ENCODE data around the gene FAM169A. TPM values are rescaled to one million over a fixed set of nuclear protein-coding genes. Genes with fewer than 3 reads are reported as not detected.
"Not testable (repeated sequence)": the region's sequence is repeated elsewhere in the genome, so short reads cannot be mapped to it uniquely, and the experiment has no call there.

The FAM169A gene
- total RNA-seq, 6 experiments from 2014 or later = 0.02 to 0.07 TPM; not detected in 4

DNA sequence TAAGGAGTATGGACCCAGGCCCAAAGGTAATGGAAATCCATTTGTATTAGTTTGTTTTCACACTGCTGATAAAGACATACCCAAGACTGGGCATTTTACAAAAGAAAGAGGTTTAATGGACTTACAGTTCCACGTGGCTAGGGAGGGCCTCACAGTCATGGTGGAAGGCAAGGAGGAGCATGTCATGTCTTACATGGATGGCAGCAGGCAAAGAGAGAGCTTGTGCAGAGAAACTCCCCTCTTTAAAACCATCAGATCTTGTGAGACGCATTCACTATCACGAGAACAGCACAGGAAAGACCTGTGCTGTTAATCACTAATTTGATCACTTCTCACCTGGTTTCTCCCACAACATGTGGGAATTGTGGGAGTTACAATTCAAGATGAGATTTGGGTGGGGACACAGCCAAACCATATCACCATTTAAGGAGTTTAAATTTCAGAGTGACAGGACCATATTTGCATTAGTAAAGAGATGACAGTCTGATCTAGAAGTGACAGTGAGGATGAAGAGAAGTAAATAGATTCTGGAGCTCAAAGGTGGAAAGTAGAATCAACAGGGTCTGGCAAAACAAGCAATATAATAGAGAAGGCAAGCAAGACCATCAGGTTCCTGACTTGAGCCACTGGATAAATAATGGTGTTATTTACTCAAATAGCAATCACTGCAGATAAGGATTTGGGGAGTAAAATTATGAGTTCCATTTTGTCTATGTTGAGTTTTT is 7.5 kb upstream of the FAM169A start:
- H3K36me3 Mint-ChIP-seq (ENCODE audit: low read depth) = no peaks in the 10 kb centered on the region
- H3K9me3 Mint-ChIP-seq = no peaks in the 10 kb centered on the region
- H3K27me3 Mint-ChIP-seq (ENCODE audit: insufficient read depth) = peaks cover 3% of the 10 kb centered on the region
- H3K4me1 Mint-ChIP-seq (ENCODE audit: low read depth) = peaks cover 8% of the 10 kb centered on the region; the same call in 1 of the 2 replicates
- H3K27ac Mint-ChIP-seq = no peak overlapping the region
- H3K4me3 Mint-ChIP-seq = no peak overlapping the region
- no peak for DNase-seq
- TF ChIP-seq, protein P1, sequence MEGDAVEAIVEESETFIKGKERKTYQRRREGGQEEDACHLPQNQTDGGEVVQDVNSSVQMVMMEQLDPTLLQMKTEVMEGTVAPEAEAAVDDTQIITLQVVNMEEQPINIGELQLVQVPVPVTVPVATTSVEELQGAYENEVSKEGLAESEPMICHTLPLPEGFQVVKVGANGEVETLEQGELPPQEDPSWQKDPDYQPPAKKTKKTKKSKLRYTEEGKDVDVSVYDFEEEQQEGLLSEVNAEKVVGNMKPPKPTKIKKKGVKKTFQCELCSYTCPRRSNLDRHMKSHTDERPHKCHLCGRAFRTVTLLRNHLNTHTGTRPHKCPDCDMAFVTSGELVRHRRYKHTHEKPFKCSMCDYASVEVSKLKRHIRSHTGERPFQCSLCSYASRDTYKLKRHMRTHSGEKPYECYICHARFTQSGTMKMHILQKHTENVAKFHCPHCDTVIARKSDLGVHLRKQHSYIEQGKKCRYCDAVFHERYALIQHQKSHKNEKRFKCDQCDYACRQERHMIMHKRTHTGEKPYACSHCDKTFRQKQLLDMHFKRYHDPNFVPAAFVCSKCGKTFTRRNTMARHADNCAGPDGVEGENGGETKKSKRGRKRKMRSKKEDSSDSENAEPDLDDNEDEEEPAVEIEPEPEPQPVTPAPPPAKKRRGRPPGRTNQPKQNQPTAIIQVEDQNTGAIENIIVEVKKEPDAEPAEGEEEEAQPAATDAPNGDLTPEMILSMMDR (IDR thresholded peaks at IDR 0.05) = no peak

DNA sequence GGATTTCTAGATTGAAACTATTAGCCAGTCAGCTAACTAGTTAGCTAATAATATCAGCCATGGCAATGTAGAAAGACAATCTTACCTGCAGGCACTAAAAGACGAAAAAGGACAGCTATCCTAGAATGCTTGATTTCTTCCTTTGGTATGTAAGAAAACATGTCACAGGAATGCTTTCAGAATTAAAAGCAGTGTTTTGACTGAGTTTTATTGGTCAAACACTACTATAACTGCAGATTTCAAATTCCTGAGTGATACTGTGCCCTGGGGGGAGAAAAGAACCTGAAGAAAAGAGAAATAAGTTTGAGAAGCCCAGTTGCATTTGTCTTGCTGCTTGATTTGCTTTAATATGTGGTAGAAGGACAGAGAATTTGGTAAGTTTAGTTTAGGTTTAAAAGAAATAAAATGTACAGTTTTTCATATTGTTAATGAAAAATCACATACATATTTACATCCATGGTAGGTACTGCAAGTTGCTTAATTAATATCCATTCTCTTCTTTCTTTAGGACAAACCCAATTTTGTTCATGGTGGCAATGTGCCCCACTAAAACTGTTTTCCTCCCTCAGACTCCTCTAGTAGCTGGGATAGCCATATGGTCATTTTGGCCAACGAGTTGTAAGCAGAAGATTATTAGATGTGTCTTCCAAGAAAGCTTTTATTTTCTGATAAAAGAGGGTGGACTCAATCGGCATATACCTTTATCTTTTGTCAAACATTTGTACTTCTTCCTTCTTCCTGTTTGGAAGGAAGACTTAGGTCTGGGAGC is 4.3 kb upstream of the FAM169A start:
- Mint-ChIP-seq H3K27ac (no peak overlapping the region), H3K9me3 (no peaks in the 10 kb centered on the region), H3K36me3 (ENCODE audit: low read depth) (no peaks in the 10 kb centered on the region), H3K4me3 (no peak overlapping the region), H3K4me1 (ENCODE audit: low read depth) (peaks cover 8% of the 10 kb centered on the region; the same call in 1 of the 2 replicates), H3K27me3 (ENCODE audit: insufficient read depth) (peaks cover 6% of the 10 kb centered on the region)
- TF ChIP-seq, protein P1 (IDR thresholded peaks at IDR 0.05) = no peak
- peak; percentile 28 for DNase-seq

DNA sequence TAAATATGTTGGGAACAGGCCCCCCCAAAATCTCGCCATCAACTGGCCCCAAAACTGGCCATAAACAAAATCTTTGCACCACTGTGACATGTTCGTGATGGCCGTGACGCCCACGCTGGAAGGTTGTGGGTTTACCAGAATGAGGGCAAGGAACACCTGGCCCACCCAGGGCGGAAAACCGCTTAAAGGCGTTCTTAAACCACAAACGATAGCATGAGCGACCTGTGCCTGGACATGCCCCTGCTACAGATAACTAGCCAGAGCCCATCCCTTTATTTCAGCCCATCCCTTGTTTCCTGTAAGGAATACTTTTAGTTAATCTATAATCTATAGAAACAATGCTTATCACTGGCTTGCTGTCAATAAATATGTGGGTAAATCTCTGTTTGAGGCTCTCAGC is 3.2 kb upstream of the FAM169A start:
- Mint-ChIP-seq H3K4me1 (ENCODE audit: low read depth) (peaks cover 12% of the 10 kb centered on the region; the same call in 1 of the 2 replicates), H3K27me3 (ENCODE audit: insufficient read depth) (peaks cover 17% of the 10 kb centered on the region)
- H3K36me3 Mint-ChIP-seq (ENCODE audit: low read depth); DNase-seq; H3K4me3 Mint-ChIP-seq; H3K9me3 Mint-ChIP-seq; H3K27ac Mint-ChIP-seq: not testable (repeated sequence)

DNA sequence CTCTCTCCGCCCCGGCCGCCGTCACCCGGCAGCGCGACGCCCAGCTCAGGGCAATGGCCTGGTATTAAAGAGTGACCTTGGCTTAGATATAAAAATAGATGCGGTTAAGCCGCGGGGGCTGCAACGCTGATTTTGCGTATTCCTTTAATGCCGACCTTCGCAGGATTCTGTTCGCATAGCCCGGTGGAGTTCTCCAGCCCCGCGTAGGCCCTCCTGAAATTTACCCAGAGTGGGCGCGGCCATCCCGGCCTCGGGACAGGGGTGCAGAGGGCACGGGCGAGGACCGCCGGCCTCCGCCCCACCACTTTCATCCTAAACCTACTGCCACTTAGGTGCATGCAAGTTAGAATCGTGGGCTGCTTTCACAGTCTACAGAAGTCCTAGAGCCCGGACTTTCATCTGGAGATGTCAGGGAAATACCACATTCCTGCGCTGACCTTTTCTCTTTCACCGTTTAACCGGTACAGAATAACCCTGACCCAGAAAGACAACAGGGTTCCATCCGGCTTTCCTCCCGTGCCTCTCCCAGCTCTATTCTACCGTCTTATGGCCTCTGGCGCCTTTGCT is 492 bp upstream of the FAM169A start:
- peaks cover 5% of the 10 kb centered on the region; the same call in 1 of the 2 replicates for H3K36me3 Mint-ChIP-seq (ENCODE audit: low read depth)
- H3K27ac Mint-ChIP-seq = no peak overlapping the region
- no peaks in the 10 kb centered on the region for H3K9me3 Mint-ChIP-seq
- peak overlapping the region; percentile 55 for H3K4me3 Mint-ChIP-seq
- TF ChIP-seq, protein P1 (IDR thresholded peaks at IDR 0.05) = no peak
- peaks cover 12% of the 10 kb centered on the region; the same call in 1 of the 2 replicates for H3K4me1 Mint-ChIP-seq (ENCODE audit: low read depth)
- peaks cover 32% of the 10 kb centered on the region for H3K27me3 Mint-ChIP-seq (ENCODE audit: insufficient read depth)
- DNase-seq = no peak

DNA sequence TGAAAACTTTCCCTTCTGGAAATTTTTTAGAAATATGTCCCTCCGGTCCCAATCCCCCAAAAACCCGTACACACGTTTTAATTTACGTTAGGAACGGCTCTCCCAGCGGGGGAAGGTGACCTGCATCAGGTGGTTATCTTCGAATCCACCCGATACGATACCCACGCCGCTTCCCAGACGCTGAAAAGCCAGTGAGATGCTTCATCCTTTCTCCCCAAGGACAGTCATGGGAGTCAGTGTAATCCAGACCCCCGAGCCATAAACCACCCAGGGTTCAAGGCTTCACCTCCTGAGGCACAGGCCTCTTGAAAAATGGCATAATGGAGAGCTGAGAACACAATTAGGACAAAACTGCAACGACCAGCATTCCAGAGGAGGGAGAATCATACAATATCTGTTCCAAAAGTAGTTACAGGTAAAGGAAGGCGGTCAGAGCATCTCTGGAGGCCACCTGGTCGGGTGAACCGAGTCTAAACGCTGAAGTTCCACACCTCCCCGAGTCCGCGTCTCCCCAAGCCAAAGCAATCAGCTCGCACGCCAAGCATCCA is 857 bp downstream of the FAM169A start:
- TF ChIP-seq, protein P1 (IDR thresholded peaks at IDR 0.05) = no peak
- DNase-seq = no peak
- H3K36me3 Mint-ChIP-seq (ENCODE audit: low read depth) = peaks cover 5% of the 10 kb centered on the region; the same call in 1 of the 2 replicates

More for the DNA sequence above, 857 bp downstream of the FAM169A start:
- Mint-ChIP-seq H3K9me3 (no peaks in the 10 kb centered on the region), H3K4me3 (peak overlapping the region; percentile 81), H3K4me1 (ENCODE audit: low read depth) (peaks cover 8% of the 10 kb centered on the region; the same call in 1 of the 2 replicates), H3K27me3 (ENCODE audit: insufficient read depth) (peaks cover 32% of the 10 kb centered on the region), H3K27ac (no peak overlapping the region)
